Endothelial cell of coronary artery (primary cell): ENCODE results near the gene AGFG1. TPM values are rescaled to one million over a fixed set of nuclear protein-coding genes. Genes with fewer than 3 reads are reported as not detected.

Experiments used
- total RNA-seq: library from RNA; depleted of rRNA; stranded (reverse); fragments of >200 nt; gene quantifications from 2 replicates; pipeline ENCODE4 v1.2.3, GENCODE V29; 2014

AGFG1 gene
- total RNA-seq, result 43.5 and 45.1 TPM in 2 replicates

GRCh38 chr2:227471924-227472264 is at the start of gene AGFG1:
Gene AGFG1, plus strand, starts transcription at chr2:227472156. Its CDS starts 266 bp downstream, at chr2:227472422.

GRCh38 chr2:227598835-227599503 is 127.0 kb downstream of the AGFG1 start, which contains the start of gene SCYGR2:
Gene SCYGR2, plus strand, starts transcription at chr2:227598893. Its CDS starts 0 bp downstream, at chr2:227598893.

Other genes with a start within 250 kb of the AGFG1 start
- 44.8 and 54.8 TPM in 2 replicates for gene MFF, start 146.9 kb upstream of the AGFG1 start, total RNA-seq
- not detected in 2 replicates for gene TM4SF20, start 92.8 kb upstream of the AGFG1 start, total RNA-seq
- not detected in 2 replicates for gene SCYGR1, start 84.2 kb upstream of the AGFG1 start, total RNA-seq
- not detected in 2 replicates for gene SCYGR2, start 126.7 kb downstream of the AGFG1 start, total RNA-seq
- not detected in 2 replicates for gene SCYGR3, start 142.7 kb downstream of the AGFG1 start, total RNA-seq
- not detected in 2 replicates for gene SCYGR4, start 145.3 kb downstream of the AGFG1 start, total RNA-seq
- gene SCYGR5, start 194.6 kb downstream of the AGFG1 start, total RNA-seq, result not detected in 2 replicates
- 0.09 and 0.19 TPM in 2 replicates for gene SLC19A3, start 245.9 kb downstream of the AGFG1 start, total RNA-seq